ENCODE data around the gene OR52N2.

The OR52N2 gene

DNA sequence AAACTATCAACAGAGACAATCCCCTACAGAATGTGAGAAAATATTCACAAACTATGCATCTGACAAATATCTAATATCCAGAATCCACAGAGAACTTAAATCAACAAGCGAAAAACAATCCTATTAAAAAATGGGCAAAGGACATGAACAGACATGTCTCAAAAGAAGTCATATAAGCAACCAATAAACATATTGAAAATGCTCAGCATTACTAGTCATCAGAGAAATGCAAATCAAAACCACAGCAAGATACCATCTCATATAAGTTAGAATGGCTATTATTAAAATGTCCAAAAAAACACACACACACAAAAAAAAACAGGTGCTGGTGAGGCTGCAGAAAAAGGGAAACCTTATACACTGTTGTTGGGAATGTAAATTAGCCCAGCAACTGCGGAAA, 57.1 kb downstream of the OR52N2 start:
- no peak for TF ChIP-seq CTCF (IDR thresholded peaks at IDR 0.05; ENCODE audit: control insufficient read depth, insufficient read depth, low read depth, low read length, missing control alignments)
- DNase-seq (ENCODE audit: low read depth), result no peak
- no peak overlapping the region for H3K4me3 ChIP-seq (ENCODE audit: control insufficient read depth, low read depth, low read length)

Measured in AG09309 (cell line).